ENCODE measurements around the gene FITM1. TPM values are rescaled to one million over a fixed set of nuclear protein-coding genes. Genes with fewer than 3 reads are reported as not detected.

Gene FITM1, protein sequence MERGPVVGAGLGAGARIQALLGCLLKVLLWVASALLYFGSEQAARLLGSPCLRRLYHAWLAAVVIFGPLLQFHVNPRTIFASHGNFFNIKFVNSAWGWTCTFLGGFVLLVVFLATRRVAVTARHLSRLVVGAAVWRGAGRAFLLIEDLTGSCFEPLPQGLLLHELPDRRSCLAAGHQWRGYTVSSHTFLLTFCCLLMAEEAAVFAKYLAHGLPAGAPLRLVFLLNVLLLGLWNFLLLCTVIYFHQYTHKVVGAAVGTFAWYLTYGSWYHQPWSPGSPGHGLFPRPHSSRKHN
- not detected for total RNA-seq

DNA sequence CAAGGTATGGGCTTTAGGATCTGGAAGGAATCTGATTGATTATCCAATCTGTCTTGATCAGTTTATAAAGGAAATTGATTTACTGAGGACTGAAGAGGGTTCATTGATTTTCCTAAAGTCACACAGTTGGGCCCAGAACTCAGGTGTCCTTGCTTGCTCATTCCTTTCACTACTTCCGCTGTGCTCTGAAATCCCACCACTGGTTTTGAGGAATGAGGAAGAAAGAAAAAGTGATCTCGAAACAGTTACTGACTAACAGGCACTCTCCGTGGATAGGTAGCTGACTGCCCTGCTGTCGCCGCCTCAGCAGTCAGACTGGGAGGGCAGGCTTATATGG lies at the start of gene FITM1:
TSS of gene FITM1 (plus strand) at position 280 of the 337 bp plus-strand sequence. CDS start 905 bp downstream, outside the sequence.

DNA sequence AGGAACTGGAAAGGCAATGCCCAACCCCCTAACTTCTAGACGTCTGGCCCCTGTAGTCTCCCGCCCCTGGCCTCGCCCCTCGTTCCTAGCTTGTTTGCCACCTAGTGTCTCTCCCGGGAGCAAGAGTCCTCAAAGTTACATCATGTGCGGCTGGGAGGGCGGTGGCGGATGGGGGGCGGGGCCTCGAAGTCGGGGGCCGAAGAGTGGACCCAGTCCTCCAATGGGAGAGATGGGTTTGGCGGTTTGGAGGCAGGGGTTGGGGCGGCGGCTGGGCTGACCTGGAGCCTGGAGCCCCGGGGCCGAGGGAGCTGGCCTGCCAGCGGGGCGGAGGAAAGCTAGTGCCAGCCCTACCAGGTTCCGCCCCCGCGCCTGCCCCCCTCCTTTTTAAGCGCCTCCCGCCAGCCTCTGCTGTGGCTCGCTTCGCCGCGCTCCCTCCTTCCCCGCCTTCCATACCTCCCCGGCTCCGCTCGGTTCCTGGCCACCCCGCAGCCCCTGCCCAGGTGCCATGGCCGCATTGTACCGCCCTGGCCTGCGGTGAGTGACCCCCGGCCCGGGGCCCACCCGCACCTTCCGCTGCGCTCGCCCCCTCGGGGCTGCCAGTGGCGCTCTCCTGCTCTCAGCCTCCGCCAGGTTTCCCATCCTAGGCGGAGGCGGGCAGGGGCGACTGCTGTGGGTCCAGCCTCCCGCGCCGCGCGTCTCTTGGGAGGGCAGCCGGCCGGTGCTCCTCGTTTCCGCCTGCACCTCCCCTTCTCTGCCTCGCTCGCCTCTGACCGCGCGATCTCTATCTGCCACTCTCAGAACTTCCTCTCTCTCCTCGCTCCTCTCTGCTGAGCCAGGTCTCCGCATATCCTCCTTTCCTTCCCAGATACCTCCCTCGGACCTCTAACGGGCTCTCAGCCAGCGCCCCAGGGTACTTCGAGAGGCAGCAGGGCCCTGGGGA lies 36.3 kb upstream of the FITM1 start, which contains the start of gene PCK2:
TSS of gene PCK2 (plus strand) at position 411 of the 940 bp plus-strand sequence. CDS start at position 506, 95 bp downstream.

DNA sequence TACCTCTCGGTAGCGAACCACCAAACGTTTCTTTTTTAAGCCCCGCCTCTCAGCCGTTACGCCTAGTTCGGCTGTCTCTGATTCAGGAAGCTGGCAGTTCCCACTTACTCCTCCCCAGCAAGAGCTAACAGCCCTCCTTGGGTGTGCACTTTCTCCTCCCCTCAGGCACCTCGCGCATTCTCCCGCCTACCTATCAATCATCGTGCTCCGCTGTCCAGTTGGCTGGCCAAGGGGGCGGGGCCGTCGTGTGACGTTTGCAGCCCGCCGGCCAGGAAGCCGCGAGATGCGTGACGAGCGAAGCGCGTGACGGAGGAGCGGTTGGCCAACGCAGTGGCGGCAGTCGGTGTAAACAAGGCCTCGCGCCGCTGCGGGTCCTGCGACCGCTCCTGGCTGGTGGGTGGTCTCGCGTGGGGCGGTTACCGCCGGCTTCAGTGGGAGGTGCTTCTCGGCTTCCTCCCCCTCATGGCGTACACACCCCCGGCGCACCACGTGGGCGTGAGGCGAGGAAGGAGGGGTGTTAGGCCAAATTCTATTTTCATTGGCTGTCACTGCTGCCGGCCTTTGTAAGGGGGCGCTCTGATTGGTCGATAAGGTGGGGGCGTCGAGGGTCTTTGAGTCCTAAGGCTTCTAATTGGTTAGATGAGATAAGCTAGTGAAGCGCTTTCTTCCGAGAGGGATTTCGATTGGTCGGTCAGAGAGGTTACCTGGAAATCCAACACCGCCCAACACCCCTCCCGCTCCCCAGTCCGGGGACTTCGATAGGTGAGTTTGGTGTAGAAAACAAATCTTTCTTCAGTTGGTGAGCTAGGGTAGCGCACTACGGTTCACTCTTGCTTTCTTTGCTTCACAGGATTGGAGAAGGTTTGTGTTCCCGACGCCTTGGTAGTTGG lies 15.7 kb upstream of the FITM1 start, which contains the start of the genes DCAF11 and NRL:
TSS of gene DCAF11 (plus strand) at position 246 of the 890 bp plus-strand sequence. CDS start 818 bp downstream, outside the sequence.
TSS of gene NRL (minus strand) at position 418 of the 890 bp plus-strand sequence. CDS start 32,101 bp downstream, outside the sequence.

DNA sequence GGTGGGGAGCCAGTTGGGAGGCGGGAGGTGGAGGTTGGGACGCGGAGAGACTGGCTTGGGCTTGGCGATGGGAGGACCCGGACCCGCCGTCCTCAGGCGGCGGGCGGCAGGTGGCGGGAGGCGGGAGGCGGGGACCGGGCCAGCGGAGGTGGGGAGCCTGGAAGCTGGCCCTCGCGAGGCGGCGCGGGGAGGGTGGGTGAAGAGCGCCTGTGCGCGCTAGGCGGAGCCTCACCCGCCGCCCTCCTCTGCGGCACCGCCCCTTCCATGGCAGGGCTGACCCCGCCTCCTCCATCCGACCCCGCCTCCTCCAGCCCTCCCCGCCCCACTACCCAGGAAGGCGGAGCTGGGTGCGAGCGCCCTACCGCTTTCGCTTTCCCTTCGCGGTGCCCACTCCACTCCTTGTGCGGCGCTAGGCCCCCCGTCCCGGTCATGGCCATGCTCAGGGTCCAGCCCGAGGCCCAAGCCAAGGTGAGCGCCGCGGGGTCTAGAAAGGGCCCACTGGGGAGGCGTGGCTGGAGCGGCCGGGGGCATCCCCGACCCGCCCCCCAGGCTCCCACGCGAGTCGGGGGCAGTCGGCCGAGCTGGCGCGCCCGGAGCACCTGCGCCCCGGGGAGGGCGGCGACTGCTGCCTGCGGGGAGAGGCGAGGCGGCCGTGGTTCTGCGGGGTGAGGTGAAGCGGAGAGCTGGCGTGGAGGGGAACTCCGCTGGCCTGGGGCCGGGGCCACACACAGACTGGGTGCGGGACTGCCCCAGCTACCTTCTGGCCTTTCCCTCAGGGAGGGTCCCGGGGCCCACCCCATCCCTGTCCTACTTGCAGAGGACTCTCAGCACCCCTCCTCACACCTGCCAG lies 5.6 kb downstream of the FITM1 start, which contains the start of gene PSME1:
TSS of gene PSME1 (plus strand) at position 361 of the 850 bp plus-strand sequence. CDS start at position 430, 69 bp downstream.

DNA sequence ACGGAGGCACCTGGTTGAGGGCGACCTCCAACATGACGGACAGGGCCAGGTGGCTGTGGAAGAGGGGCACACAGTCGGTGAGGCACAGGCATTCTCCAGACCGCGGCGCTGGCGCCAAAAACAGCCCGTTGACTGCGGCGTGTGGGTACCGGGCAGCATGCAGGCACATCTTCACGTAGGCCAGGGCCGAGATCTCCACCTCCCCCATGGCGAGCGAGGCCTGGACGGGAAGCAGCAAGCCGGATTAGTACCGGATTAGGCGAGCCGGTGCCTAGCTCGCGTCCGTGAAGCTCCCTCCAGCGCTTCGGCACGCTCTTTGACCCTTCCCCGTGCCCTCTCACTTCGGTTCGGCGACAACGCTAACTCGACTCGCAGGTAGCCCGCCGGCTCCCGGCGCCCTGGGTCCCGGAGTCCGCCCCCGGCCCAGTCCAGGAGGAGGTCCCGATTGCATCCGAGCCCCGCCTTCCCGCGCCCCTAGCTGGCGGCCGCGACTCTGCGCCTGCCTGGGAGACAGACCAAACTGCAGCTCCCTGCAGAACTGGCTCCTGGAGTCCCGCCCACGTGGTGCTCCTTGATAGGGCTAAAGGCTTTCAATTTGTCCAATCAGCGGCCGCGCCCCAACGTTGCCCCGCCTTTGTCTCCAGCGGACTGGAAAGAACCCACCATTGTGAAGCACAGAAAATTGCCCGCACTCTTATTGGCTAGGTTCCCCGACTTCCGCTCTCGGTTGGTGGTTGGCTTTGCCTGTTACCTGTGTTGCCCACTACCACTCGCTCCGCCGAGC lies 10.8 kb downstream of the FITM1 start, which contains the start of gene EMC9:
TSS of gene EMC9 (minus strand) at position 495 of the 784 bp plus-strand sequence. CDS start at position 208, 287 bp downstream.

DNA sequence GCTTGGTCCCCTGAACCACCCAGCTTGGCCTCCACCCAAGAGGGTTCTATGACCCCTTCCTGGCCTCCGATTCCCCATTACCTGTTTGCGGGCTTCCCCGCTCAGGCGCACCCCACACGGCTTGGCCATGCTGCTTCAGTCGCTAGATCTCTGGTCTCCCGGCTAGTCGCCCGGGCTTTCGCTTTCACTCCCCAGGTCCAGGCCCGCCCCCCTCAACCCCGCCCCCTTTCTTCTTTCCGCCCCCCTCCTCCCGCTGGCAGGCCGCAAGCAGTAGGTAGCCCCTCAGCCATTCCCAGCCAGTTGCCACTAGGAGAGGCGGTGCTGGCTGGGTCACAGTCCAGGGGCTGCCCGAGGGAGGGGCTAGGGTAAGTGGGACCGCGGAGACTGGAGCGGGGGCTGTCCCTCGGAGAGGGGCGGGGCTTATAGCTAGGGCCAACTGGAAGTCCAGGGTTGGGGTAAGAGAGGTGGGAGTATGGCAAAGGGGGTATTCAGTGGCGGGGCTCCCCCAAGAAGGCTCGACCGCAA lies 16.1 kb downstream of the FITM1 start, which contains the start of gene PSME2:
TSS of gene PSME2 (minus strand) at position 158 of the 525 bp plus-strand sequence. CDS start at position 129, 29 bp downstream.

DNA sequence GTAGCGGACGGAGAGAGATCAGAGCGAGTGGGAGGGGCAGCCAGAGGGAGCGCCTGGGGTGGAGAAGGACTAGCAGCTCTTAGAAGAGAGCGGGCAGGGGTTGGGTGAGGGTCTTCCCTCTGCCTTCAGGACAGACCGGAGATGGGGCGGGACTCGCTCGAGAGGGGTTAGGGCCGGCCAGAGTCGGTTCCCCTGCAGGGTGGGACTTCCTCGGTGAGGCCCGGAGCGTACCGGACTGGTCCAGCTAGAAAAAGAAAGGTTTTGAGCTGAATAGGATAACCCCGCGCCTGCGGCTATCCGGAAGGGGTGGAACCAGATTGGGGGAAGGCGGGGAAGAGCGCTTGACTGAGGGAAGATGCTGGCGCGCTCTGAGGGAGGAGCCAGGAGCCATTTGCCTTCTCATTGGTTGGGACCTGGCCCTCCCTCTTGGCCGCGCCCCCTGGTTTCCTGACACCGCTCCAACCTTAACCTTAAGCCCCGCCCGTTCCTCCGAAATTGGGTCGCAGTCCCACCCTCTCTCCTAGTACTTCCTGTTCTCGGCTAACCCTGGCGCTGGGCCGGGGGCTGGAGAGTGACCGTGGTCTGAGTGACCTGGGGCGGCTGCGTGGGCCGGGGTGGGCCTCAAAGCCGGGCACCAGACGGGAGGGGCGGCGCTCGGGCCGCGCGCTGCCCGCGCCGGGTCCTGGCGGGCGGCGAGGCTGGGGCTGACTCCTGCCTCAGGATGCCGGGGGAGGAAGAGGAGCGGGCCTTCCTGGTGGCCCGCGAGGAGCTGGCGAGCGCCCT lies 16.7 kb downstream of the FITM1 start, which contains the start of gene RNF31:
TSS of gene RNF31 (plus strand) at position 521 of the 783 bp plus-strand sequence. CDS start at position 722, 201 bp downstream.

DNA sequence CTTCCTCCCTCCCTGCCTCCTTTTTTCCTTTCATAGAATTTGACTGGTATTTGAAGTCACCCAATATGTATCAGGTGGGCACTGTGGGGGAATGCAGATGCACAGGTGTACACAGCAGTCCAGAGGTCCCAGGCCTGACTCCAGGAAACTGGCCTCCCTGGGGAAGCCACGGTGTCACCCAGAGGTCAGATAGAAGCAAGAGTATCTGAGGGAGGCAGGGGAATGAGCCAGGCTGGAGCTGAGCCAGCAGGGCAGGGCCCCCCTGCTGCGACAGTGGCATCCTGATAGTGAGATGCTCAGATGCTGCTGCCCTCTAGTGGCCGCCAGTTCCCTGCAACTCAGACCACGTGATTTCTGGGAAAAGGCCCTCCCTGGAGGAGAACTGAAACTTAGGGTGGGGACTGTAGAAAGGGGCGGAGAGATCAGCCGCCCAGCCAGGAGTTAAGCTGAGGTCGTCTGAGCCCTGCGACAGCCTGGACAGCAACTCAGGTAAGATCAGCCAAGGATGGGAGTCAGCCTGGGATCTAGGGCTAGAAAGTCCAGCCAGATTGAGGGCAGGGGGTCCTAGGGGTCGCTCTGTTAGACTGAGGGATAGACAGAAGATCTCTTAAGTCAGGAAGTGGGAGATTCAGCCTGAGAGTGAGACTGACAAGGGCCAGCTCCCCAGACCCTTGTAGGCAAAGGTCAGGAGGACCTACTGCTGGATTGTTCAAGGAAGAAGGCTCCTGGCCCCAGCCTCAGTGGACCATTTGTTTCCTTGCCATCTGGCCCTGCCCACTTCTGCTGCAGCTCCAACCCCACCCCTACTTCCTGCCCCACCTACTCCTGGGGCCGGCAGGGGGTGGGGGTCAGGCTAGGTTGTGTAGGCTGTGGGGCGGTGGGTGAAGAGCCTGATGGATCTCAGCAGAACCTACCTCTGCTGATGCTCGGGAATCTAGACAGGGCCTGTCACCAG lies 30.7 kb downstream of the FITM1 start, which contains the start of gene IRF9:
TSS of gene IRF9 (plus strand) at position 416 of the 955 bp plus-strand sequence. CDS start 880 bp downstream, outside the sequence.

DNA sequence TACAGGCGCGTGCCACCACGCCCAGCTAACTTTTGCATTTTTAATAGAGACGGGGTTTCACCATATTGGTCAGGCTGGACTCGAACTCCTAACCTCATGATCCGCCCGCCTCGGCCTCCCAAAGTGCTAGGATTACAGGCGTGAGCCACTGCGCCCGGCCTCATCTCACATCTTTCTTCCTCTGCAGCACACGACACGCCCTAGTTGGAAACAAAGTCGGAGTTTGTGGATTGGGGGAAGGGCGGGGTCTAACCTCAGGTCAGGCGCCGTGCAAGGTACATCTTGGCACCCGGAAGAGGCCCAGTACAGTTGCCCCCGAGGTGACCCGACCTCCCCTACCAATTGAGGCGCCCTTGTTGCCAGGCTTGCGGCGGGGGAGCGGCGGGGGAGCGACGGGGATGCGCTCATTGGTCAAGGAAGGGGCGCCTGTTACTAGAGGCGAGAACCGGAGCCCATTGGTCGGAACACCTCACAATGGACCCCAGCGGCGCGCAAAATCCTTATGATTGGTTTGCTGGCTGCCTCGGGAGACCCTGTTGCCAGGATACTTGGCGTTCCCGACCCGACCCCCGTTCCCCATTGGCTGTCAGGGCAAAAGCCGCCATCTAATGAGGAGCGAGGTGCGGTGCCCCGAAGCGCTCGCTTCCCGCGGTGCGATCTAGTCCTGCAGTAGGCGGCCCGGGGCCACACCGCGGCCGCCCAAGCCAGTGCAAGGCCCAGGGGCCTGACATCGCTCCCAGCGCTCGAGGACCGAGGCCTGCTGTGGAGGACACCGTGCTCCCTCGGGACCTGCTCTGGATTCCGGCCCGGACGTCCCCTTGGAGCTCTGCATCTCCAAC lies 41.2 kb downstream of the FITM1 start, which contains the start of gene REC8:
TSS of gene REC8 (plus strand) at position 659 of the 839 bp plus-strand sequence. CDS start 473 bp downstream, outside the sequence.

Small RNAs within 50 kb of the gene (small RNA-seq; reads per million reads assigned to genes)
- gene IPO4 (not detected), gene IRF9 (not detected), gene RNA5SP383 (0.21 reads per million)

Other genes starting within 250 kb of the FITM1 start
- gene DHRS4, start 176.9 kb upstream of the FITM1 start, total RNA-seq: 8.5 TPM
- 3.7 TPM for gene DHRS4L2, start 141.7 kb upstream of the FITM1 start, total RNA-seq
- 28.8 TPM for gene CARMIL3, start 78.7 kb upstream of the FITM1 start, total RNA-seq
- 16.8 TPM for gene CPNE6, start 59.1 kb upstream of the FITM1 start, total RNA-seq
- 3.0 TPM for gene PCK2, start 36.3 kb upstream of the FITM1 start, total RNA-seq
- gene DCAF11, start 15.9 kb upstream of the FITM1 start, total RNA-seq: 67.6 TPM
- 2.5 TPM for gene NRL, start 15.7 kb upstream of the FITM1 start, total RNA-seq
- 30.4 TPM for gene PSME1, start 5.5 kb downstream of the FITM1 start, total RNA-seq
- gene EMC9, start 10.9 kb downstream of the FITM1 start, total RNA-seq: 15.5 TPM
- gene PSME2, start 16.0 kb downstream of the FITM1 start, total RNA-seq: 38.8 TPM
- 24.5 TPM for gene RNF31, start 16.8 kb downstream of the FITM1 start, total RNA-seq
- gene IRF9, start 30.6 kb downstream of the FITM1 start, total RNA-seq: 38.5 TPM
- gene REC8, start 41.4 kb downstream of the FITM1 start, total RNA-seq: 26.3 TPM
- 19.4 TPM for gene IPO4, start 58.2 kb downstream of the FITM1 start, total RNA-seq
- 21.5 TPM for gene TM9SF1, start 64.8 kb downstream of the FITM1 start, total RNA-seq
- gene TSSK4, start 75.0 kb downstream of the FITM1 start, total RNA-seq: not detected
- gene CHMP4A, start 82.8 kb downstream of the FITM1 start, total RNA-seq: 33.2 TPM
- 16.1 TPM for gene MDP1, start 85.4 kb downstream of the FITM1 start, total RNA-seq
- 94.6 TPM for gene NEDD8, start 101.7 kb downstream of the FITM1 start, total RNA-seq
- gene GMPR2, start 102.3 kb downstream of the FITM1 start, total RNA-seq: 48.9 TPM
- gene TINF2, start 112.0 kb downstream of the FITM1 start, total RNA-seq: 37.6 TPM
- 3.0 TPM for gene TGM1, start 132.5 kb downstream of the FITM1 start, total RNA-seq
- gene RABGGTA, start 140.9 kb downstream of the FITM1 start, total RNA-seq: 31.4 TPM
- gene DHRS1, start 169.1 kb downstream of the FITM1 start, total RNA-seq: 10.4 TPM
- gene NOP9, start 169.2 kb downstream of the FITM1 start, total RNA-seq: 20.3 TPM
- 2.8 TPM for gene CIDEB, start 177.3 kb downstream of the FITM1 start, total RNA-seq
- 1.8 TPM for gene LTB4R2, start 179.5 kb downstream of the FITM1 start, total RNA-seq
- 1.2 TPM for gene LTB4R, start 180.8 kb downstream of the FITM1 start, total RNA-seq
- 3.2 TPM for gene ADCY4, start 204.4 kb downstream of the FITM1 start, total RNA-seq
- 0.69 TPM for gene RIPK3, start 209.3 kb downstream of the FITM1 start, total RNA-seq
- gene NFATC4, start 237.5 kb downstream of the FITM1 start, total RNA-seq: 5.5 TPM

Measured in diencephalon (tissue), 1 donor.